HG03103 (cell line): ENCODE data around the gene CDH12.
"Not testable (repeated sequence)": the region's sequence is repeated elsewhere in the genome, so short reads cannot be mapped to it uniquely, and the experiment has no call there.

Experiments
- ATAC-seq: cut with Tn5 transposase; IDR thresholded peaks from one replicate; pipeline ENCODE4 v1.9.1; 2021; ENCODE audit warnings: low read depth; ENCODE audit not compliant: unreplicated experiment

Gene CDH12

GRCh38 chr5:22590677-22591268, 262.4 kb downstream of the CDH12 start:
- ATAC-seq = no peak

- ATAC-seq = no peak
Measured at GRCh38 chr5:22577711-22578110, 275.4 kb downstream of the CDH12 start.

- ATAC-seq = no peak
Measured at GRCh38 chr5:22577006-22577405, 276.1 kb downstream of the CDH12 start.

GRCh38 chr5:22572941-22573340, 280.2 kb downstream of the CDH12 start:
- no peak for ATAC-seq

- no peak for ATAC-seq
Measured at GRCh38 chr5:22567983-22568382, 285.2 kb downstream of the CDH12 start.

- no peak for ATAC-seq
Measured at GRCh38 chr5:22560147-22560546, 293.0 kb downstream of the CDH12 start.

GRCh38 chr5:22557251-22557650, 295.9 kb downstream of the CDH12 start:
- no peak for ATAC-seq

GRCh38 chr5:22554475-22554874, 298.7 kb downstream of the CDH12 start:
- ATAC-seq = no peak

- ATAC-seq = peak; percentile 65
Measured at GRCh38 chr5:22549876-22550671, 303.1 kb downstream of the CDH12 start.

- no peak for ATAC-seq
Measured at GRCh38 chr5:22542340-22542739, 310.8 kb downstream of the CDH12 start.

- no peak for ATAC-seq
Measured at GRCh38 chr5:22541037-22541436, 312.1 kb downstream of the CDH12 start.

GRCh38 chr5:22539762-22540161, 313.4 kb downstream of the CDH12 start:
- ATAC-seq = no peak

GRCh38 chr5:22531986-22532385, 321.2 kb downstream of the CDH12 start:
- ATAC-seq = no peak

- ATAC-seq = no peak
Measured at GRCh38 chr5:22521521-22521920, 331.6 kb downstream of the CDH12 start.

GRCh38 chr5:22516497-22516896, 336.6 kb downstream of the CDH12 start:
- ATAC-seq = not testable (repeated sequence)

- no peak for ATAC-seq
Measured at GRCh38 chr5:22514231-22514630, 338.9 kb downstream of the CDH12 start.

- no peak for ATAC-seq
Measured at GRCh38 chr5:22505891-22506290, 347.3 kb downstream of the CDH12 start.

GRCh38 chr5:22504411-22504810, 348.7 kb downstream of the CDH12 start:
- no peak for ATAC-seq

- no peak for ATAC-seq
Measured at GRCh38 chr5:22500556-22500955, 352.6 kb downstream of the CDH12 start.

- ATAC-seq = no peak
Measured at GRCh38 chr5:22496666-22497065, 356.5 kb downstream of the CDH12 start.

GRCh38 chr5:22495016-22495720, 358.0 kb downstream of the CDH12 start:
- ATAC-seq = no peak

- ATAC-seq = no peak
Measured at GRCh38 chr5:22488427-22488826, 364.7 kb downstream of the CDH12 start.
